Stimulated activated CD4-positive, alpha-beta T cell treated with anti-CD3 and anti-CD28 coated beads, Interleukin-1b, Interleukin-23, amount 100 ng/mL, for 4 hours (primary cell): ENCODE results near the gene ZNF275.
"Not testable (repeated sequence)": the region's sequence is repeated elsewhere in the genome, so short reads cannot be mapped to it uniquely, and the experiment has no call there.

Source experiments
- DNase-seq, 2 donors: peaks; one replicate each; pipeline ENCODE4 v3.0.0-alpha.2; 2020; ENCODE audit warnings: low read depth in 2 of 2

ZNF275 gene

DNA sequence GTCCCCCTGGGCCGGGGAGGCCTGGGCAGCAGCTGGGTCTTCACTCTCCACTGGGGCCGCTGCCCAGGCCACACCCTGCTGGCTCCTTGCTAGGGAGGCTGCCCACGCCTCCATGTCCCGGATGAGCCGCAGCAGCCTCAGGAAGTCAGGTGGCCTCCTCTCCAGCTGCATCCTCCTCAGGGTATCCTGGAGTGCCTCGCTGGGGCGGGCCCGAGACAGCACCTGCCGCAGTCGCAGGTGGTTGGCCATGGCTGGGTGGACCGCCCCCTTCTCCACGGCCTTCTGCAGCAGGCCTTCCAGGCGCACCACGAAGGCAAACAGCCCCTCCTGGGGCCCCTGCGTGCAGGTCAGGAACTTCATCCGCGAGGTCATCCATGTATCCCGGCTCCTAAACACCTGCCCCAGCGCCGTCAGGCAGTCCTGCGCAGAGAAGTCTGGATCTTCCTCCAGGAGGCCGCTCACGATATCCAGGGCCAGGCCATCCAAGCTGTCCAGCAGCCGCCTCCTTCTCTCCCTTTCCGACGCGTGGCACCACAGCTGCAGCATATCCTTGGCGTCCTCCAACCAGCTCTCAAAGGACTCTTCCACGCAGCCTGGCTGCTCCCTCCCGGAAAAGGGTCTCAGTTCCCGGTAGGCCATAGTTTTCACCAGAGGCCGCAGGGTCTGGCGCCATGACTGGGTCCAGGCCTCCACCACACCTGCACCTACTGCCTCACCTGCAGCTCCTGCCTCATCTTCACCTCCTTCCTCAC lies 14.5 kb upstream of the ZNF275 start:
- DNase-seq: no peak

DNA sequence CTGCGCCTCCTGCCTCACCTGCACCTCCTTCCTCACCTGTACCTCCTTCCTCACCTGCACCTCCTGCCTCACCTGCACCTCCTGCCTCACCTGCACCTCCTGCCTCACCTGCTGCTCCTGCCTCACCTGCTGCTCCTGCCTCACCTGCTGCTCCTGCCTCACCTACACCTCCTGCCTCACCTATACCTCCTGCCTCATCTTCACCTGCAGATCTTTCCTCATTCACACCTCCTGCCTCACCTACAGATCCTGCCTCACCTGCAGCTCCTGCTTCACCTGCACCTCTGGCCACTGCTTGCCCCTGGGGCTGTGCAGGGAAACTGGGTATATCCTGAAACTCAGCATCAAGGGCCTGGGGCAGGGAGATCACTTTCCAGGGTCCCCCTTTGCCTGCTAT lies 13.9 kb upstream of the ZNF275 start:
- DNase-seq: not testable (repeated sequence)

DNA sequence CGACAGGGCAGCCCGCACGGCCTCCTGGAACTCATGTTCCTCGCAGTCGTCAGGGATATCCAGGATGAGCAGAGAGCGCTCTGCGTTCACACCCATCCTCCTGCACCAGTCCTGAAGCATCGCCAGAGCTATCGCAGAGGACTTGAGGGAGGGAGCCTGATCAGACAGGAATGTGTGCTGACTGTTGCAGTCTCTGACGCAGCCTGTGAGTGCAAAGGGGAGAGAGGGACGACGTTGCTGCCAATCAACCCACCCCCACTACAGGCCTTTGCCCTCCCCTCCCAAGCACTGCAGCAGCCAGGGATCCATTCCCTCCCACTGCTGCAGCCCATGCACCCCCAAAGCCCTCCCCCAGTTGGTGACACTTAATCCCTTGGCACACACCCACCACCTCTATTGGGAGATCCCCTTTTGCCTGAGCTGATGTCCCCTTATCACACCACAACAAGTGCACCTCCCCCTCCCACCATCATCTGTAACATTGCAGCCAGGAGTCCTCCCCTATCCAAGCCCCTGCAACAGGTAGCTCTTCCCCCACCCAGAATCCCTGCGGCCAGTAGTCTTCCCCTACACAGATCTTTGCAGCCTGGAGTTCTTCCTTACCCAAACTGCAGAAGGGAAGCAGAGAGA lies 13.3 kb upstream of the ZNF275 start:
- no peak for DNase-seq

DNA sequence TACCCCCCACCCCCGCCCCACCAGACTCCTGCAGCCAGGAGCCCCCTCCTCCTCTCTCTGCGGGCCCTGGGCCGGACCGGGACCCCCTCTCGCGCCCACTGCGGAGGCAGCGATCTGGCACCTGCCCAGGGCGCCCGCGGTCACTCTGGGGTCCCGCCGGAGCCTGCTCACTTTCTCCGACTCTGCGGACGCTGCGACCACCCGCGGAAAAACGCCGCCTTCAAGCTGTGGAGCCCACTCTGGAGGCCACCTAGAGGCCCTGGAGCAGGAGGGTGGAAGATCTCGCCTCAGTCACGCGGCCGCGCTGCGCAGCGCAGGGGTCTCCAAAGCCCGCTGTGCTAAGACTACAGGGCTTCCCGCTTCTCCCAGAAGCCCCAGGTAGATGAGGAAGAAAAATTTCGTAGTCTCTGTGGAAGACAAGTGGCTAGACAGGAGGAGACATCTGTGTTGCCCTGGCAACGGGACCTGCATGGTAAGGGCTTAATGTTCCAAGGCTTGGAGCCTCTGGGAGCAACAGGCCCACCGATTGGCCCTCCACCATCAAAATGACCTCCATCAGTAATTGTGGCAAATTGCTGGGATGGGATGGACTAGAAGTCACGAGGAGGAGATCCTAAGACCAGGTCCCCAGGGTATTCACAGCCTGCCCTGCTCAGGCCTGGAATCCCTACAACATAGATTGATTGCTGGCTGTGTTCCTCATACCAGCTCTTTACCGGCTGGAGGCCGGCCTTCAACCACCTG lies 12.4 kb upstream of the ZNF275 start, which contains the start of gene PNMA6F:
TSS of gene PNMA6F (minus strand) at position 387 of the 744 bp plus-strand sequence. CDS start 1,093 bp downstream, outside the sequence.
- DNase-seq: no peak

DNA sequence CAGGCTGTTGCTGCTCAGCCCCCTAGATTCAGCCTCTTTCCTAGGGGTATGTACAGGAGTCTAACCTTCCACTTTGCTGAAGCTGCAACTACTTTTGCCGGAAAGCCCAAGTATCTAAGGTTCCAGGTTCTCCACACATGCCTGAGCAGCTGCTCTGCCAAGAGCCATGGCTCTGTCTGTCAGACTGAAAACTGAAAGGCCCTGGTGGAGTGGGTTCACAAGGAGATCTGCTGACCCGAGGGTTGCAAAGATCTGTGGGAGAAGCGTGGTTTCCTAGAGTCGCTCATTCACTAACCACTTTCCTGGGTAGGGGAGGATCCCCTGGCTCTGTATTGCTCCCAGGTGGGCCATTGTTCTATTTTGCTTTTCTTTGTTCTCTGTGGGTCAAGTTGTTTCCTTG lies 6.4 kb upstream of the ZNF275 start:
- no peak for DNase-seq

DNA sequence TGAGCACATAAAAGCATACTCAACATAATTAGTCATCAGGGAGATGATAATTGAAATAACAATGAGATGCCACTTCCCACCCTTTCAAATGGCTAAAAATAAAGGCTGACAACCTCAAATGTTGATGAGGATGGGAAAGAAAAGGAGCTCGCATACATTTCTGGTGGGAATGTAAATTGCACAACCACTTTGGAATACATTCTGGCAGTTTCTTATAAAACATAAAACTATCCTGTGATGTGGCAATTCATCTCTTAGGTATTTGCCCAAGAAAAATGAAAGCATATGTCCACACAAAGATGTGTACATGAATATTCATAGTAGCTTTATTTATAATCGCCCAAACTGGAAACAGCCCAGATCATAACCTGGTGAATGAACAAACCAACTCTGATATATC lies 687 bp upstream of the ZNF275 start:
- no peak for DNase-seq

DNA sequence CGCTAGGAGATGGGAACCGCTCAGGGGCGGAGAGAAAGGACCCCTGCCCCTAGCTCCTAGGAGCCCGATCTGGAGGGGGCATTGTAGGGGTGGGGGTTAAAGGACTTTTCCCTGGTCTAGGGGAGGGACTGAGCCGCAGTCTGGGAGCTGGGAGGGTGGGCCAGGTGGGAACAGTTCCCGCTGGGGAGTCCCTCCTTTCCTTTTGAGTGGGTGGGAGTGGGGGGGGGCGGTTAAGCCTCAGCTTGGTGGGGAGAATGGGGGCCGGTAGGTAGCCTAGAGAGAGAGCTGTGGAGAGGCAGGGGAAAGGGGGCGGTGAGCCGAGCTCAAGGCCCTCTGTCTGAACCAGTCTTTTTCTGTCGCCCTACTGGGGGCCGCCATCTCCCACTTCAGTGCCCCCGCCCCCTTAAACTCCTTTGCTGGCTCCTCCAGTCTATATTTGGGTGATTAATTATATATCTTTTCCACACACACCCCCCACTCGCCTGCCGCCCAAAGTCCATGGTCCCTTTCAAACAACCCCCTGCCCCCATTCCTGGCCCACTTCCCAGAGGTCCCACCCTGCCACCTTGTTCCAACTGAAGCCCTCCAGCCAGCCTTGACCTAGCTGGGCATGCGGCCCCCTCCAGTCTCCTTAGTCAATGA lies 822 bp downstream of the ZNF275 start:
- DNase-seq: no peak

DNA sequence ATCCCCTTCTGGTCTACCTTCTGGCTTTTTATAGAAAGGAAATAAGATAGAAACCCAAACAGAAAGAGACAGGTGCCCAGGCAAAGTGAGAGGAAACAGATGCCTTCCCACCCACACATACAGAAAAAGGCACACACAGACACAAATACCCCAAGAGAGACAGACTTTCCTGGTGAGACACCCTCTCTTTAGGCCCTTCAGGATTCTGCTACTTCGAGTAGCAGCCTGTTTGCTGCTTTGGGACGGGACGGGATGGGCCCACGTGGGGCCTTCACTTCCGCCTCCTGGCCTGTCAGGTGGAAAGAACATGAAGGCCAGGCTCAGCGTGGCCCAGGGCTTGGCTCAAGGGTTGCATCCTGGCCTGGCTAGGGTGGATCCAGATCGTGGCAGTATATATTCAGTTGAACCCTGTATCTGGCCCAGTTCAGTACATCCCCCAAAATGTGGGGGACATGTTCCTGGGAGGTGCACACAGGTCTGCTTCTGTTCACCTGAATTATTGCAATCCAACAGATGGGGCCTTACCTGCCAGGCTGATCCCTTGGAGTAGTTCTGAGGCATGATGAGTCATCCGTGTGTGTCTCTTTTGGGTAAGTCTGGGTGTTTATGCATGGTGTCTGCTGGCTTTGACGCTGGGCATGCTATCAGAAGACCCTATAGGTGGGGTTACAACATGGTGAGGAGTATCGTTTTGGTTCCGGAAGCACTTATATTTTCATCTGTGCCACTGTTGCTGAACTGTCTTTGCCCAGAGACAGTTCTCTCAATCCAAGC lies 2.4 kb downstream of the ZNF275 start:
- no peak for DNase-seq

DNA sequence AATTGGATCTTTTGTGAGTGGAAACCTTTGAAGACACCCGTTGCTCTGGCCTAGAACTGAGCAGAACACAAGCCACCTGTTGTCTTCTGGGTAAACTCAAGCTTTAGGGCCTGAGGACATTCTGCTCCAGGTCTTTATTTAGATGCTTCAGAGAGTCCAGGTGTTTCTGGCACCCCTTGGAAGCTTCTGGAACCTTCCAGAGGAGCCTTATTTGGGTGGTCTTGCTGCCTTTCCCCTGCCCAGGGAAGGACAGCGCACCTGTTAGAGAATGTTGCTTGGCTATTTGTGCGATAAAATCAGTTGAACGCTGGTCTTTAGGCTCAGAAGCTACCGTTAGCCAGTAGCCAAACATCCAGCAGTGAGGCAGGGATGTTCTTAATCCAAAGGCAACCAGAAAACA lies 3.0 kb downstream of the ZNF275 start:
- DNase-seq: no peak

DNA sequence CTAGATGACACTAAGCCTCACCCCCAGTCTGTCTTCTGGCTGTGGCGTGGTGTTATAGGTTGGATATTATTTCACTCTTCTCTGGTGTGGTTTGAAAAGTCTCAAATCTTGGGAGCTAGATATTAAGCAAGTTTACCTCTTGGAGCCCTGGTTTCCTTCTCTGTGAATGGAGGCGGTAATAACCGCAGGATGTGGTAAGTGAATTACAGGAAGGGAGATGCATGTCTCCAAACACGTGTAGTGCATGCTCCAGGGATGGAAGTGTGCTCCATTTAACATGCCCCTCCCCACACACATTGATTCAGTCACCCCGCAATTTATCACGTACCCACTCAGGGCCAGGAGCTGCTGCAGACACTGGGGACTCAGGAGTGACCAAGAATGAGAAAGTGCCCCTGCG lies 4.9 kb downstream of the ZNF275 start:
- DNase-seq: no peak

DNA sequence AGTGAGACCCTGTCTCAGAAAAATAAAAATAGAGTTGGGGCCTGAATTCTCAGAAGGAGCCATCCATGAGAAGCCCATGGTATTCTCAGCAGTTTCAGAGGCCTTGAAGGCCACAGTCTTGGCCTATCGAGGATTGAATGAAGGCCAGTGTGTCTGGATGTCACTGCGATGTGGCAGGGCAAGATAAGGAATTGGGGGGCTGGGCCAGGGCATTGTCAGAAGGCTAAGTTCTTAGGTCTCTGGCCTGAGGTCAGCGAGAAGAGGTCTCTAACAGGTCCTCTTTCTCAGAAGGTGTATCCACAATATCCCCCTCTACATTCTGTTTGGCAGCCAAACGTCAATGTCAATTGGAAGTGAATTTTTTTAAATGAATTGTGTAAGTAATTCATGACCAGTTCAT lies 5.7 kb downstream of the ZNF275 start:
- DNase-seq: no peak

DNA sequence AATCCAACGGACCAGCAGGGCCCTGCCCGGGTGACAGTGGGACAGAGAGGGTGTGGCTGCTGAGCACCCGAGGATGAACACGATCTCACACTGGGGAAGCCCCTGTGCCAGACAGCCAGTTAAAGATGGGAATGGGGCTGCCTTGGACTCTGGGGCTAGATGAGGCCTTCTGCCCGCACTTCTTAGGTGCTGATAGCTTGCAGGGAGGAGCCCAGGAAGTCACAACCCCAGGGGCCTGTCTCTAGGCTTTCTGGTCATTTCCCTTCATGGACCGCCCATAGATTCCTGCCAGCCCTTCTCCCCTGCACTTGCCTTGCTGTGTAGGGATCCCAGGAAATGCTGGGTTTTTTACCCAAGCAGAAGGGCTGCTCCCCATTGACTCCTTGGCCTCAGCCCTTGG lies 6.2 kb downstream of the ZNF275 start:
- no peak for DNase-seq

DNA sequence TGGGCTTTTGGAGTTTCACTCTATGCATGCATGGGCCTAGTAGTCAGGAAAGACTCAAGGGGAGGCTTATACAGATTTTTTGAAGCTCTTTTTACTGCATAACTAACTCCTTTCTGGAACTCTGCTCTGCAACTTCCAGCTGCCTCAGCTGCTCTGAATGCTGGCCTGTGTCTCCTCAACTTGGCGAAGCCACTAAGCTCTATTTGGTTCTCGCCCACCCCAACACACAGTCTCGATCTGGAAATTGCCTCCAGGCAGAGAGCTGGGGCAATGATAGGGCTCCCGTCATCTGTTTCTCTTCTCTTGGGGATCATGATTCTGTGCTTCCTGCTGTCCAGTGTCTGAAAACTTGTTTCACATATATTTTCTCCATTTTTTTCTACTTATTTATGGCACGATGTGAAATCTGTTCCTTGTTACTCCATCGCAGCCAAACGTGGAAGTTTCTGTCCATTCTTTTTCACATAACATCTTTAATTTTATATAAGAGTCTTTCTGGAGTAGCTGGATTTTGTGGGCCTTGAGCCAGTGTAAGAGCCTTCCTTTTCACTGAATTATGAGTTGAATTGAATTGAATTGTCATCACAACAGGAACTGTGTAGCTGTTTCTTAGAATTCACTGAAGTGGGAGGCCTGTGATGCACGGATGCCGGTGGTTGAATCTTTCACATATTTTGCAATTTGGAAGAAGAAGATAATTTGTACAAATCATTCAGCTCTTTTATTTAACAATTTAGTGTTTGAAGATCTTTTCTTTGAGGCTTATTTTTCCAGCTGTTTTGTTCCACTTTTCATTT lies 9.0 kb downstream of the ZNF275 start:
- no peak for DNase-seq

DNA sequence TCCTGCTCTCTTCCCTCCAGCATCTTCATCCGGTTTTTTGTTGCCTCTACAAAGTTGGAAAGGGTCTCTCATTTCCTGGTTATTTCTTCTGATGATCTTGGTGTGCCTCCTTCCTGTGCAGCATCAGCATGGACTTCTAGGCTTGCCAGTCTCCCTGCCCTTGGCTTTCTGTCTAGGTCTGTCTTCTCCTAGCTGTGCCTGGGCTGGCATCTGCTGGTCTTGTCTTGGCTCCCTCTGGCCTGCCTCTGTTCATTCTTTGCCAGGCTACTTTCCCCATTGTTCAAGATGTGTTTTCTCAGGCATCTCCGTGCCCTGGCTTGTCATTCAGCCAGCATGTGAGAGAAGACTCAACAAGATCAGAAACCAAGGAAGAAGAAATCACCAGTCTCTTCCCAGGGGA lies 9.7 kb downstream of the ZNF275 start:
- no peak for DNase-seq

DNA sequence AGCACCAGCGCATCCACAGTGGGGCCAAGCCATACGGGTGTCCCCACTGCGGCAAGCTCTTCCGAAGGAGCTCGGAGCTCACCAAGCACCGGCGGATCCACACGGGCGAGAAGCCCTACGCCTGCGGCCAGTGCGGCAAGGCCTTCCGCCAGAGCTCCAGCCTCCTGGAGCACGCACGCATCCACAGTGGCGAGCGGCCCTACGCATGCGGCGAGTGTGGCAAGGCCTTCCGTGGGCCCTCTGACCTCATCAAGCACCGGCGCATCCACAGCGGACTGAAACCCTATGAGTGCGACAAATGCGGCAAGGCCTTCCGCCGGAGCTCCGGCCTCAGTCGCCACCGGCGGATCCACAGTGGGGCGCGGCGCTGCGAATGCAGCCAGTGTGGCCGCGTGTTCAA lies 13.6 kb downstream of the ZNF275 start:
- DNase-seq: no peak

DNA sequence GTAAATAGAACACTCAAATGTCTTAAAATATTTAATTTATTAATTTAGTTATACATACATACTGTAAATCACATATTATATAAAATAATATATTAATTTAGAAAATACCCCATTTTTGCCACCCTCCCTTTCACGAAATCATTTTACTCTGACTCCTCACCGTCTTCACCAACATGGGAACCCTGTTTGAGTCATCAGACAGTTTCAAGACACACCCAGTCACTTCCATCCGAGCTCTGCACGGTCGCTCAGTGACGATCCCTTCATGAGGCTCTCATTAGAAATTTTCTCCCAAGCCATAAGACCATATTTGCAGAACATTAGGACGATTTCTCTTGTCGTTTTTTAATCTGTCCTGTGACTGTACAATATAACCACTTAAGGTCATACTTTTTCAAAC lies 14.5 kb downstream of the ZNF275 start:
- no peak for DNase-seq

DNA sequence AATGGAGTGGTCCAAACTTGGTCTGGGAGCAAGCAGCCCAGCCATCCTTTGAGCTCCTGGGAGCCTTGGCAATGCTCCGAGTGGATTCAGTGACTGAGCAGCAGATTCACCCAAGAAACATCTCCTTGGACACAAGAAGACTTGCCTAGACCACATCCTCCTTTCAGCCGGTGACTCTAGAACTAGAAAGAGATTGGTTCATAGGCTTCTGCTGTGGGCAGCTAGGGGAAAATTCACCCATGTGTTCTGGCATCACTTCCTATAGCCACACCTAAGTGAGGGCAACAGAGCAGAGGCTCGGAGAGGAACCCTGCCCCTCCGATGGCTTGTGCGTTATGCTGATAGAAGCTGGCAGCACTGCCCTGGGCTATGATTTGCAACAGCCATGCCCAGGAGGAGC lies 16.0 kb downstream of the ZNF275 start:
- DNase-seq: no peak

DNA sequence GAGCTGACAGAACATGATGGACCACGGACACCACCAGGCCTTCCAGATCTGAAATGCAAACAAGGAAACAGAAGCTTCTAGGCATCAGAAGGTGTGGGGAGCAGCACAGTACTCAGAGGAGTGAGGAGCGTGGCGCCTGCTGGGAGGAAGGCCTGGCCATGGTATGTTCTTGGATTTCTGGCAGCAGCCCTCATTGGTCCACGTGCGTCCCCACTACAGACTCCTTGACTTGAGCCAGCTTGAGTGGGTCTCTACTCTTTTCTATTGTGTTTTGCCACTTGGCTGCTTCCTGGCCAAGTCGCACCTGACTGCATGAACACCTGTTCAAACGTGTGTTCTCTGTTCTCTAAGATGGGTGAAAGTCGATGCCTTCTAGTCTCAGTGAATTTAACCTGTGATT lies 18.0 kb downstream of the ZNF275 start:
- DNase-seq: no peak

DNA sequence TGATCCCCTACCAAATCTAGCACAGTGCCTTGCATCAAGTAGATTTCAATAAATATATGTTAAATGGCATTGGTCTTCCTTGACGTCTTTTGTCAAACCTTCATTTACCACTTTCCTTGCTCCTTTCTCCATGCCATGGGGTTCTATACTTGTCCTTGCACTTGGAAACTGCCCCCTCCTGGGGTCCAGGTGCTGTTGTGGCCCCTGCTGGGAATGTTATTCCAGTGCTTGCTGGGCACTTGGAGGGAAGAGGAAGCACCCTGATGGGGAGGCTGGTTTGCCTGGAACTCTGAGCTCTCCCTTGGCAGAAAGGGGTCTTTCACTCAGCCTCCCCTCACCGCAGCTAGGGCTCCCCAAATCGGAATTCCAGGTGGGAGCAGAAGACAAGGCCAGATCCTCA lies 18.9 kb downstream of the ZNF275 start:
- DNase-seq: no peak

DNA sequence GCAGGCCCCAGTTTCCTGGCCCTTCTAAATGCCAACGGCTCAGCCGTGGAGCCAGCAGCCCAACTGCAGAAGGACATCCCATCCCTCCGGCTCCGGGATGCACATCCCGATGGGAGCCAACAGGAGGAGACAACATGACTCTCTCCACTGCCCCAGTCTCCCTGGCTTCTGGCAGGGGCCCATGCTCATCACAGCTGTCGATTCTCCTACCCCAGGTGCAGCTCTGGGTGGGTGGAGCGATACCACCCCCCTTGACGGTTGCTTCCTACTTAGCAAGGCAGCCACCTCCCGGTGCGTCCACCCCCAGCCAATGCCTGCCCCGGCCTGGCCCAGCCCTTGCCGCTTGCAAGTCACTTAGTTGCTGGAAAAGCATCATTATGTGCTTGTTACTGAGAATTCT lies 19.5 kb downstream of the ZNF275 start:
- no peak for DNase-seq

DNA sequence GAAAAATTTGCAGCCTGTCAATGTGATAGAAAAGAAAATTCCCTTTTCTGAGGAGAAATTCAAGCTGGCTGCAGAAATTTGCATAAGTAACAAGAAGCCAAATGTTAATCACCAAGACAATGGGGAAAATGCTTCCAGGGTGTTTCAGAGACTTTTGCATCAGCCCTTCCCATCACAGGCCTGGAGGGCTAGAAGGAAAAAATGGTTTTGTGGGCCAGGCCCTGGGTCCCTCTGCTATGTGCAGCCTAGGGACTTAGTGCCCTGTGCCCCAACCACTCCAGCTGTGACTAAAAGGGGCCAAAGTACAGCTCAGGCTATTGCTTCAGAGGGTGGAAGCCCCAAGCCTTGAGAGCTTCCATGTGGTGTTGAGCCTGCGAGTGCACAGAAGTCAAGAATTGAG lies 23.9 kb downstream of the ZNF275 start:
- no peak for DNase-seq
